PC-9 (cell line): Measurements from ENCODE around the gene BAHD1. TPM values are rescaled to one million over a fixed set of nuclear protein-coding genes. Genes with fewer than 3 reads are reported as not detected.
A peak's percentile ranks its signal among the peaks of the same experiment; 100 is the strongest.

Source experiments
- BruUV-seq: library from RNA; stranded (reverse); fragments of 400-500 nt; replicated peaks from 2 replicates; lab custom pipeline; 2021; lab: Mats Ljungman, UMichigan
- CTCF ChIA-PET: fragments of 300-600 bp; sonication (Branson Sonifier 250); formaldehyde crosslinking; loops from one replicate; lab custom pipeline; 2022; ENCODE audit warnings: antibody characterized with exemption; lab: Charles Lee
- POLR2A ChIA-PET: fragments of 300-600 bp; sonication (Branson Sonifier 250); formaldehyde crosslinking; loops from one replicate; lab custom pipeline; 2022; ENCODE audit warnings: antibody characterized with exemption; ENCODE audit not compliant: unreplicated experiment; lab: Charles Lee
- DNase-seq, 2 experiments: peaks; one replicate each; pipeline versions ENCODE4 v3.0.0 to v3.0.0-alpha.2; 2015 to 2022; ENCODE audit warnings: mixed read lengths in 1 of 2
- H2AFZ ChIP-seq: fragments of 200-600 bp; sonication (generic); 2 replicates; pipeline ENCODE4 v1.8.1; 2017; ENCODE audit warnings: antibody characterized with exemption
- H3F3A ChIP-seq: fragments of 200-600 bp; sonication (generic); 2 replicates; pipeline ENCODE4 v1.8.1; 2017; ENCODE audit warnings: antibody characterized with exemption, mild to moderate bottlenecking, low read depth; ENCODE audit not compliant: insufficient read depth
- H3K27ac ChIP-seq: fragments of 200-600 bp; sonication (generic); 2 replicates; pipeline ENCODE4 v1.6.1; 2016; ENCODE audit warnings: mixed run types
- H3K27me3 ChIP-seq: fragments of 200-600 bp; sonication (generic); 2 replicates; pipeline ENCODE4 v1.6.1; 2016; ENCODE audit warnings: low read depth, mixed run types; ENCODE audit not compliant: insufficient read depth
- H3K36me3 ChIP-seq: fragments of 200-600 bp; sonication (generic); 2 replicates; pipeline ENCODE4 v1.6.1; 2016; ENCODE audit warnings: low read depth, mixed run types
- H3K4me1 ChIP-seq: fragments of 200-600 bp; sonication (generic); replicated peaks from 2 replicates; pipeline ENCODE4 v1.6.1; 2016; ENCODE audit warnings: mixed run types; ENCODE audit not compliant: insufficient read depth
- H3K4me2 ChIP-seq: fragments of 200-600 bp; sonication (generic); 2 replicates; pipeline ENCODE4 v1.6.1; 2017; ENCODE audit warnings: mixed run types
- H3K4me3 ChIP-seq: fragments of 200-600 bp; sonication (generic); 2 replicates; pipeline ENCODE4 v1.6.1; 2016; ENCODE audit warnings: mixed run types
- H3K79me2 ChIP-seq: fragments of 200-600 bp; sonication (generic); 2 replicates; pipeline ENCODE4 v1.6.1; 2017; ENCODE audit warnings: low read depth, mixed run types
- H3K9me2 ChIP-seq: fragments of 200-600 bp; sonication (generic); 2 replicates; pipeline ENCODE4 v1.8.1; 2017; ENCODE audit warnings: mild to moderate bottlenecking; ENCODE audit not compliant: insufficient read depth
- H3K9me3 ChIP-seq: fragments of 200-600 bp; sonication (generic); 2 replicates; pipeline ENCODE4 v1.8.1; 2016; ENCODE audit warnings: low read depth; ENCODE audit not compliant: insufficient read depth
- H4K20me1 ChIP-seq: fragments of 200-600 bp; sonication (generic); 2 replicates; pipeline ENCODE4 v1.8.1; 2017; ENCODE audit not compliant: insufficient read depth
- EZH2 ChIP-seq: fragments of 200-600 bp; sonication (generic); IDR thresholded peaks from 2 replicates; pipeline ENCODE4 v1.8.0; 2017; ENCODE audit warnings: antibody characterized with exemption, low read depth
- intact Hi-C: fragments of 100-400 bp; cut with micrococcal nuclease; formaldehyde crosslinking; loops from one replicate; pipeline ENCODE4 v1.10.0; 2022; ENCODE audit not compliant: unreplicated experiment
- total RNA-seq: library from RNA; stranded (reverse); gene quantifications from 2 replicates; pipeline ENCODE4 v1.2.3, GENCODE V29; 2021
- TF ChIP-seq, protein P1 (sequence below): fragments of 200-600 bp; sonication (generic); conservative IDR thresholded peaks from 2 replicates; pipeline ENCODE4 v1.6.1; 2017; ENCODE audit warnings: mixed run types, antibody characterized with exemption, mild to moderate bottlenecking, moderate library complexity

Gene BAHD1
- total RNA-seq, 1 experiment from 2014 or later, result 19.1 TPM

DNA sequence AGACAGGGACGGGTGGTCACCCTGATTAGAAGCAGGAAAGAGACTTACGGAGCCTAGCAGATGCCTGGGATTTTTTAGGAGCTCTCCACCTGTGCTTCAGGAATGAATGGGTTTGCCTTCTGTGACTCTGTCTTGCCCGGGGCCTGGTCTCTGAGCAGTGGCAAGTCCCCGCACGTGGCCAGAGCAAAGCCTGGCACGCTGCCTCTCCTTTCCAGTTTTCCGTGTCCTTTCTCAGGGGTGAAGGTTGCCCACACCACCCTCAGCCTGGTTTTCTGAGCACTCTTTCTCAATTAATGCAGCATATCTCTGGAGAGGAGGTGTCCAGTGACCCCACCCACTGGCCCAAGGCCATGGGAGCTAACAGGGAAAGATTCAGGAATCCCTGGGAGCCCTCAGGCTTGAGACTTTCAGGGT lies 15.6 kb downstream of the BAHD1 start:
- peaks cover 8% of the 10 kb centered on the region; the same call in 1 of the 2 replicates for H3F3A ChIP-seq
- no peaks in the 10 kb centered on the region for H3K36me3 ChIP-seq
- no peaks in the 10 kb centered on the region for H3K27me3 ChIP-seq
- TF ChIP-seq, protein P1, sequence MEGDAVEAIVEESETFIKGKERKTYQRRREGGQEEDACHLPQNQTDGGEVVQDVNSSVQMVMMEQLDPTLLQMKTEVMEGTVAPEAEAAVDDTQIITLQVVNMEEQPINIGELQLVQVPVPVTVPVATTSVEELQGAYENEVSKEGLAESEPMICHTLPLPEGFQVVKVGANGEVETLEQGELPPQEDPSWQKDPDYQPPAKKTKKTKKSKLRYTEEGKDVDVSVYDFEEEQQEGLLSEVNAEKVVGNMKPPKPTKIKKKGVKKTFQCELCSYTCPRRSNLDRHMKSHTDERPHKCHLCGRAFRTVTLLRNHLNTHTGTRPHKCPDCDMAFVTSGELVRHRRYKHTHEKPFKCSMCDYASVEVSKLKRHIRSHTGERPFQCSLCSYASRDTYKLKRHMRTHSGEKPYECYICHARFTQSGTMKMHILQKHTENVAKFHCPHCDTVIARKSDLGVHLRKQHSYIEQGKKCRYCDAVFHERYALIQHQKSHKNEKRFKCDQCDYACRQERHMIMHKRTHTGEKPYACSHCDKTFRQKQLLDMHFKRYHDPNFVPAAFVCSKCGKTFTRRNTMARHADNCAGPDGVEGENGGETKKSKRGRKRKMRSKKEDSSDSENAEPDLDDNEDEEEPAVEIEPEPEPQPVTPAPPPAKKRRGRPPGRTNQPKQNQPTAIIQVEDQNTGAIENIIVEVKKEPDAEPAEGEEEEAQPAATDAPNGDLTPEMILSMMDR, result no peak
- no peak for TF ChIP-seq EZH2
- intact Hi-C loops, result no loop called here
- 0 out of 2 replicates have a peak overlapping the region, but pooled peaks have one; percentile 6 for H3K27ac ChIP-seq
- CTCF ChIA-PET, result no interaction called here
- no peak overlapping the region for H2AFZ ChIP-seq
- BruUV-seq, result no TSS peak
- no peaks in the 10 kb centered on the region for H3K9me3 ChIP-seq
- H3K4me3 ChIP-seq, result no peak overlapping the region
- POLR2A ChIA-PET, result interaction anchor here (0.6 kb wide), 1 partner anchor 681 kb away, joined by 3 read pairs; no protein-coding TSS in a partner anchor
- peaks cover 47% of the 10 kb centered on the region for H3K79me2 ChIP-seq
- no peaks in the 10 kb centered on the region for H3K9me2 ChIP-seq
- peak; percentile 55 to 59 for DNase-seq
- H3K4me2 ChIP-seq, result no peak overlapping the region; the same call in 1 of the 2 replicates
- peaks cover 13% of the 10 kb centered on the region for H4K20me1 ChIP-seq
- H3K4me1 ChIP-seq, result peaks cover 27% of the 10 kb centered on the region

DNA sequence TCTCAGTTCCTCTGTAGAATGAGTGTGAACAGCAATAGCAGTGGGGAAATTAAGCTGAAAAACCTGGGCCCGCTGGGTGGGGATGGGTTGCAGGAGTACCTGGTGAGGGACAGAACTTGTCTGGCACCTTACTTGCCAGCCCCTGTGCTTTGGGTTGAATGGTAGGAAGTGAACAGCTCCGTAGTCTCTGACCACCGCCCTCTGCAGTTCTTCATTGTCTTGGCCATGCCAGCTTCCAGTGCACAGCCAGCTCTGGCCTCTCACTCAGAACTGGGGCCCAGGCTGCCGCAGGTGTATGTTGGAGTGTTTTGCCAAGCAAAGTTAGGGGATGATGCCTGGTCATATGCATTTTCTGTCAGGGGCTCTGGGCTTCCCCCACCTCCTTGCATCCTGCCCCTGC lies 16.0 kb downstream of the BAHD1 start:
- peaks cover 42% of the 10 kb centered on the region for H3K79me2 ChIP-seq
- BruUV-seq, result no TSS peak
- ChIA-PET CTCF (no interaction called here), POLR2A (interaction anchor here (0.6 kb wide), 1 partner anchor 681 kb away, joined by 3 read pairs; no protein-coding TSS in a partner anchor)
- no peaks in the 10 kb centered on the region for H3K9me3 ChIP-seq
- H3K4me2 ChIP-seq, result no peak overlapping the region
- no peak overlapping the region for H3K27ac ChIP-seq
- intact Hi-C loops, result no loop called here
- no peak overlapping the region for H2AFZ ChIP-seq
- no peak for TF ChIP-seq EZH2
- TF ChIP-seq, protein P1, result no peak
- peaks cover 13% of the 10 kb centered on the region for H4K20me1 ChIP-seq
- H3F3A ChIP-seq, result peaks cover 8% of the 10 kb centered on the region; the same call in 1 of the 2 replicates
- H3K9me2 ChIP-seq, result no peaks in the 10 kb centered on the region
- H3K36me3 ChIP-seq, result no peaks in the 10 kb centered on the region
- H3K27me3 ChIP-seq, result no peaks in the 10 kb centered on the region
- no peak overlapping the region for H3K4me3 ChIP-seq
- peaks cover 27% of the 10 kb centered on the region for H3K4me1 ChIP-seq
- DNase-seq, result no peak

DNA sequence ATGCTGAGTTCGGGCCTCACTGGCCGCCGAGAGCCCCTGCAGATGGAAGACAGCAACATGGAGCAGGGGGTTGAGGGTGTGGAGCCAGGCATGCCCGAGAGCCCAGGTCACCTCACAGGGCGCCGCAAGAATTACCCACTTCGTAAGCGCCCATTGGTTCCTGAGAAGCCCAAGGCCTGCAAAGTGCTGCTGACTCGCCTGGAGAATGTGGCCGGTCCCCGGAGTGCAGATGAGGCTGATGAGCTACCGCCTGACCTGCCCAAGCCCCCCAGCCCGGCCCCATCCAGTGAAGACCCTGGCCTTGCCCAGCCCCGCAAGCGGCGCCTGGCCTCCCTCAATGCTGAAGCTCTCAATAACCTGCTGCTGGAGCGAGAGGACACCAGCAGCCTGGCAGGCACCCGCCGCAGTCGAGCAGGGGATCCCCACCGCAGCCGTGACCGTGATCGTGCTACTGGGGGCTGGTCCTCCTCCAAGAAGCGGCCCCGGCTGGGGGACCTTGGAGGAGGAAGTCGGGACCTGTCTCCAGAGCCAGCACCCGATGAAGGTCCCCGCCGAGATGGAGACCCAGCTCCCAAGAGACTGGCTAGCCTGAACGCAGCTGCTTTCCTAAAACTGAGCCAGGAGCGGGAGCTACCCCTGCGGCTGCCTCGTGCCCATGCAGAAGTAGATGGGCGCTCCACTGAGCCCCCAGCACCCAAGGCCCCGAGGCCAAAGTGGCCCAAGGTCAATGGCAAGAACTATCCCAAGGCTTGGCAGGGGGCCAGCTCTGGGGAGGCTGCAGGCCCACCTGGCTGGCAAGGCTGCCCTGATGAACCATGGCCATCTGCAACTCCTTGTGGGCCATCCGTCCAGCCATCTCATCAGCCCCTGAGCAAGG lies 18.0 kb downstream of the BAHD1 start:
- TF ChIP-seq, protein P1, result no peak
- TF ChIP-seq EZH2, result no peak
- no peak overlapping the region for H3K27ac ChIP-seq
- ChIA-PET CTCF (interaction anchor here (0.6 kb wide), 1 partner anchor 55 kb away, joined by 3 read pairs; no protein-coding TSS in a partner anchor), POLR2A (no interaction called here)
- H3K36me3 ChIP-seq, result no peaks in the 10 kb centered on the region
- peaks cover 8% of the 10 kb centered on the region; the same call in 1 of the 2 replicates for H3F3A ChIP-seq
- no TSS peak for BruUV-seq
- intact Hi-C loops, result no loop called here
- H3K27me3 ChIP-seq, result no peaks in the 10 kb centered on the region
- peaks cover 16% of the 10 kb centered on the region for H4K20me1 ChIP-seq
- no peak overlapping the region for H3K4me2 ChIP-seq
- H3K9me2 ChIP-seq, result no peaks in the 10 kb centered on the region
- peaks cover 32% of the 10 kb centered on the region for H3K79me2 ChIP-seq
- H2AFZ ChIP-seq, result no peak overlapping the region
- no peaks in the 10 kb centered on the region for H3K9me3 ChIP-seq
- no peak for DNase-seq
- peaks cover 27% of the 10 kb centered on the region for H3K4me1 ChIP-seq
- no peak overlapping the region for H3K4me3 ChIP-seq
